SU-DHL-6 (cell line): ENCODE results near the gene CAMKK1.

Experiments
- H2AFZ ChIP-seq: fragments of 200-600 bp; sonication (generic); 2 replicates; pipeline ENCODE4 v1.6.1; 2014; ENCODE audit warnings: low read depth, mild to moderate bottlenecking, moderate library complexity, mixed read lengths, antibody characterized with exemption, low read length; ENCODE audit not compliant: severe bottlenecking
- H3F3A ChIP-seq: fragments of 200-600 bp; shearing (Covaris generic); 2 replicates; pipeline ENCODE4 v1.6.0; 2016; ENCODE audit warnings: antibody characterized with exemption, mild to moderate bottlenecking; ENCODE audit not compliant: insufficient read depth
- H3K27ac ChIP-seq: fragments of 200-600 bp; sonication (generic); 2 replicates; pipeline ENCODE4 v1.5.1; 2016; ENCODE audit warnings: low read depth, mild to moderate bottlenecking, low read length, moderate library complexity, mixed read lengths
- H3K27me3 ChIP-seq: fragments of 200-600 bp; sonication (generic), shearing (Covaris generic); 2 replicates; pipeline ENCODE4 v1.6.0; 2014; ENCODE audit warnings: mild to moderate bottlenecking, low read length
- H3K36me3 ChIP-seq: fragments of 200-600 bp; sonication (generic); 2 replicates; pipeline ENCODE4 v1.6.1; 2014; ENCODE audit warnings: mild to moderate bottlenecking, low read length, mixed read lengths
- H3K4me2 ChIP-seq: fragments of 300-600, 200-600 bp; shearing (Covaris generic), sonication (generic); 2 replicates; pipeline ENCODE4 v1.6.0; 2014; ENCODE audit warnings: low read length, low read depth, mild to moderate bottlenecking; ENCODE audit not compliant: poor library complexity, severe bottlenecking
- H3K4me3 ChIP-seq: fragments of 200-600 bp; sonication (generic); 2 replicates; pipeline ENCODE4 v1.5.1; 2014; ENCODE audit warnings: antibody characterized with exemption, low read length, mild to moderate bottlenecking, mixed read lengths; ENCODE audit not compliant: insufficient read depth, poor library complexity, severe bottlenecking
- H3K79me2 ChIP-seq: fragments of 200-600 bp; sonication (generic); 2 replicates; pipeline ENCODE4 v1.6.1; 2014; ENCODE audit warnings: mild to moderate bottlenecking, low read length, moderate library complexity; ENCODE audit not compliant: insufficient read depth
- H3K9ac ChIP-seq: fragments of 200-600 bp; sonication (generic); 2 replicates; pipeline ENCODE4 v1.7.0; 2014; ENCODE audit warnings: mild to moderate bottlenecking, low read length
- H3K9me2 ChIP-seq: fragments of 200-600 bp; sonication (generic); replicated peaks from 2 replicates; pipeline ENCODE4 v1.6.1; 2014; ENCODE audit warnings: low read length; ENCODE audit not compliant: insufficient read depth
- H3K9me3 ChIP-seq: fragments of 200-600 bp; sonication (generic); 2 replicates; pipeline ENCODE4 v1.6.1; 2014; ENCODE audit warnings: low read length, mixed read lengths; ENCODE audit not compliant: insufficient read depth
- H4K20me1 ChIP-seq: fragments of 200-600 bp; sonication (generic); 2 replicates; pipeline ENCODE4 v1.6.1; 2014; ENCODE audit warnings: low read depth, mild to moderate bottlenecking, antibody characterized with exemption, low read length, moderate library complexity, mixed read lengths
- CTCF ChIP-seq: fragments of 200-600 bp; sonication (generic); IDR thresholded peaks from one replicate; pipeline ENCODE4 v1.5.1; 2017; ENCODE audit warnings: antibody characterized with exemption, mild to moderate bottlenecking, low read length, moderate library complexity; ENCODE audit not compliant: insufficient read depth, poor library complexity, severe bottlenecking
- EZH2phosphoT487 ChIP-seq: fragments of 200-600 bp; sonication (generic), shearing (Covaris generic); conservative IDR thresholded peaks from 2 replicates; pipeline ENCODE4 v1.6.1; 2018; ENCODE audit warnings: mild to moderate bottlenecking, antibody characterized with exemption, low read length, moderate library complexity, mixed read lengths

CAMKK1 gene

DNA sequence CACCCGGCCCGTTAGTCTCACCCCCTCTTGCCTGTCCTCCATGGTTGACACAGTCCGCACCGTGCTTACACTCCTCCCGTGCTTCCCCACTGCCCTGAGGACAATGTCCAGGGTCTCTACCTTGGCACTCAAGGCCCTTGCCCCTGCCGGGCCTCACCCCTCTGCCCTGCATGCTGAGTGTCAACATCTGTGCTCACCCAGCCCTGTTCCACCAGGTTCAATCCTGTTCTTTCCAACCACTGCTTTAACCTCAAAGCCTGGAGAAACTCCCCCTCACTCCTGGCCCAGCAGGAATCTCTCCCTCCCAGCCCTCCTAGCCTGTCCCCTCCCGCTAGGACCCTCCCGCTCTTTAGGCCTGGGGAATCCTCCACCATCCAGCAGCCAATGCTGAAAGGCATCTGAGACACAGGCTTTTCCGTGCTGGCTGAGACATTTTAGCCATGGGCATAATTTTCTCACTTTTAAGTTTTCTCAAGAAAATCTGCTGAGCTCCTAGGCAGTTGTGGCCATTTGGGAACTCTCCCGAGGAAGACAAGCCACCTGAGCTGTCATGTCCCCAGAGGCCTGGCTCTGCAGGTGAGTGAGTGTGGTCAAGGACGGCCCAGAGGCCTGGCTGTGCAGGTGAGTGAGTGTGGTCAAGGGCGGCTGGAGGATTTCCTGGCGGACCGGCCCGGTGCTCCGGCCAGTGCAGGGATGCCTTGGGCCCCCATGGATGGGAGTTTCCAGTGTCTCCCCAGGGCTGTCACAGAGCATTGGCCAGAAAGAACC, 34.2 kb upstream of the CAMKK1 start:
- Histone ChIP-seq H2AFZ (no peak overlapping the region), H3K79me2 (no peaks in the 10 kb centered on the region), H3K36me3 (no peaks in the 10 kb centered on the region), H3K27ac (no peak overlapping the region), H3K9me2 (no peaks in the 10 kb centered on the region), H3K27me3 (no peaks in the 10 kb centered on the region), H3F3A (peaks cover 22% of the 10 kb centered on the region; the same call in 1 of the 2 replicates), H3K9ac (no peak overlapping the region), H4K20me1 (no peaks in the 10 kb centered on the region; the same call in 1 of the 2 replicates), H3K9me3 (no peaks in the 10 kb centered on the region), H3K4me2 (no peak overlapping the region), H3K4me3 (no peak overlapping the region)
- TF ChIP-seq EZH2phosphoT487, result no peak
- TF ChIP-seq CTCF, result no peak

DNA sequence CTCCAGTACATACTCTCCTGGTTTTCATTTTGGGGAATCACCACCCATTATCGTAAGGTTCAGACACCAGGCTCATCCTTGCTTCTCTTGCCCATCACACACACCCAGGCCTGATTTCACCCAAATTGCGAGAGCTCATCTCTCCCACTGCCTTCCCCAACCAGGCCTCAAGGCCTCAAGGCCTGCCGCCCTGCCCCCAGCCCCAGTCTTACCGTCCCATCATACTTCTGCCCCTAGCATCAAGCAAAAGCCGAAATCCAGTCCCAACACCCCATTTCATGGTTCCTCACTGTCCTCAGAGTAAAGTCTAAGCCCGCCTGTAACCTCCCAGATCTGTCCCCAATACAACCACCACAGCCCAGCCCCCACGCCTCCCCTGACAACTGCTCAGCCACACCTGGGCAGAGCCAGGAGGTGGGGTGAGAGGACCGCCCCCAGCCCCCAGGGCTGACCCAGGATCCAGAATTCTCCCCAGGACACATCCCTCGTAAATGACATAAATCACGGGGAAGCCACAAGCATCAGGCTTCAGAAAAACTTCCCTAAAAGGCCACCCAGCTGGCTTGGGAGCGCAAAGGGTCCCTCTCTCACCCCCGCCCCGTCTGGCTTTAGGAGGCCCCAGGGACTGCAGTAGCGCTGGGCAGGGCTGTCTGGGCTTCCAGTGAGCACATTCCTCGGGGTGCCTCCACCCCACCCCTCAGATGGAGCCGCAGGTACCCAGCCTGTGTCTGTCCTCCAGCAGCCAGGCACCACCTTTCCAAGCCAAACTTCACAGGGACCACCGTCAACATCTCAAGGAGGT, 33.0 kb upstream of the CAMKK1 start:
- Histone ChIP-seq H3K4me2 (no peak overlapping the region), H3K9me3 (no peaks in the 10 kb centered on the region), H3K27ac (no peak overlapping the region), H4K20me1 (no peaks in the 10 kb centered on the region; the same call in 1 of the 2 replicates), H3K4me3 (no peak overlapping the region), H3K79me2 (no peaks in the 10 kb centered on the region), H3K36me3 (no peaks in the 10 kb centered on the region), H2AFZ (no peak overlapping the region), H3F3A (peaks cover 19% of the 10 kb centered on the region; the same call in 1 of the 2 replicates), H3K27me3 (no peaks in the 10 kb centered on the region), H3K9ac (no peak overlapping the region), H3K9me2 (no peaks in the 10 kb centered on the region)
- TF ChIP-seq CTCF (no peak), EZH2phosphoT487 (no peak)

- Histone ChIP-seq H4K20me1 (no peaks in the 10 kb centered on the region; the same call in 1 of the 2 replicates), H3K36me3 (no peaks in the 10 kb centered on the region), H2AFZ (no peak overlapping the region), H3K4me2 (no peak overlapping the region), H3F3A (peaks cover 19% of the 10 kb centered on the region; the same call in 1 of the 2 replicates), H3K9me3 (no peaks in the 10 kb centered on the region), H3K9me2 (no peaks in the 10 kb centered on the region), H3K79me2 (no peaks in the 10 kb centered on the region), H3K27ac (no peak overlapping the region), H3K27me3 (no peaks in the 10 kb centered on the region), H3K4me3 (no peak overlapping the region), H3K9ac (no peak overlapping the region)
- TF ChIP-seq CTCF, result no peak
- no peak for TF ChIP-seq EZH2phosphoT487
Observed at GRCh38 chr17:3924512-3925350, 31.9 kb upstream of the CAMKK1 start.
